B cell (primary cell): ENCODE data around the gene MGMT. TPM values are rescaled to one million over a fixed set of nuclear protein-coding genes. Genes with fewer than 3 reads are reported as not detected.

Source experiments
- ATAC-seq: fragments of 200-7000 bp; cut with Tn5 transposase; one replicate; pipeline ENCODE4 v1.10.0; 2021; ENCODE audit warnings: low read depth, mild to moderate bottlenecking, moderate number of reproducible peaks, moderate library complexity
- CTCF ChIA-PET: fragments of 350-600 bp; sonication (Branson Sonifier 250); formaldehyde crosslinking; loops from one replicate; lab custom pipeline; 2021; ENCODE audit warnings: antibody characterized with exemption, inconsistent platforms; lab: Charles Lee
- POLR2A ChIA-PET: fragments of 350-600 bp; sonication (Branson Sonifier 250); formaldehyde crosslinking; loops from one replicate; lab custom pipeline; 2021; ENCODE audit warnings: antibody characterized with exemption; lab: Charles Lee
- DNase-seq: peaks from one replicate; pipeline ENCODE4 v3.0.0; 2013
- H2AFZ ChIP-seq: 2 replicates; pipeline ENCODE4 v1.6.1; 2012; ENCODE audit warnings: mild to moderate bottlenecking, low read depth, low read length; ENCODE audit not compliant: insufficient read depth, poor library complexity, severe bottlenecking
- H3K27ac ChIP-seq, 2 donors: 1 replicate in 1 of 2; 2 replicates in 1 of 2; pipeline ENCODE4 v1.5.1; 2012 to 2013; ENCODE audit warnings: low read length in 2 of 2, mild to moderate bottlenecking in 2 of 2, moderate library complexity in 1 of 2
- H3K27me3 ChIP-seq, 4 experiments: fragments of 200-600 bp in 1 of 4; sonication (generic) in 1 of 4; replicated peaks in 1 of 4; 1 replicate in 2 of 4; 2 replicates in 2 of 4; pipeline versions ENCODE4 v1.6.1 to v1.7.0; 2013 to 2016; ENCODE audit warnings: low read length in 3 of 4, mild to moderate bottlenecking in 2 of 4, mixed read lengths in 1 of 4, moderate library complexity in 1 of 4; ENCODE audit not compliant: insufficient read depth in 4 of 4, control insufficient read depth in 3 of 4; ENCODE audit errors: control extremely low read depth in 1 of 4
- H3K36me3 ChIP-seq, 2 experiments: replicated peaks in 1 of 2; 1 replicate in 1 of 2; 2 replicates in 1 of 2; pipeline versions ENCODE4 v1.6.1 to v1.7.1; 2013; ENCODE audit warnings: low read length in 1 of 2; ENCODE audit not compliant: insufficient read depth in 2 of 2, control insufficient read depth in 1 of 2; ENCODE audit errors: control extremely low read depth in 1 of 2, extremely low read depth in 1 of 2
- H3K4me1 ChIP-seq, 2 donors: fragments of 200-600 bp in 1 of 2; sonication (generic) in 1 of 2; 1 replicate in 1 of 2; 2 replicates in 1 of 2; pipeline versions ENCODE4 v1.5.1 to v1.6.1; 2013 to 2017; ENCODE audit warnings: low read length in 2 of 2; ENCODE audit not compliant: control insufficient read depth in 2 of 2, insufficient read depth in 2 of 2
- H3K4me2 ChIP-seq: replicated peaks from 2 replicates; pipeline ENCODE3; 2012; ENCODE audit warnings: mild to moderate bottlenecking, low read depth, low read length; ENCODE audit not compliant: poor library complexity, severe bottlenecking
- H3K4me3 ChIP-seq, 5 experiments: fragments of 200-600 bp in 1 of 5; sonication (generic) in 1 of 5; 1 replicate in 3 of 5; 2 replicates in 2 of 5; pipeline versions ENCODE4 v1.5.1 to v1.7.0; 2011 to 2016; ENCODE audit warnings: low read length in 4 of 5, mild to moderate bottlenecking in 4 of 5, low read depth in 2 of 5, control low read depth in 1 of 5, moderate library complexity in 1 of 5; ENCODE audit not compliant: insufficient read depth in 1 of 5; ENCODE audit errors: control extremely low read depth in 1 of 5, extremely low read depth in 1 of 5
- H3K79me2 ChIP-seq: fragments of 200-600 bp; sonication (generic); one replicate; pipeline ENCODE4 v1.6.0; 2016; ENCODE audit warnings: low read length; ENCODE audit not compliant: control insufficient read depth, insufficient read depth
- H3K9ac ChIP-seq: fragments of 200-600 bp; sonication (generic); 2 replicates; pipeline ENCODE4 v1.6.1; 2017; ENCODE audit warnings: mild to moderate bottlenecking, low read length, moderate library complexity
- H3K9me3 ChIP-seq, 3 donors: one replicate each; pipeline versions ENCODE4 v1.6.1 to v1.7.1; 2013; ENCODE audit warnings: low read length in 2 of 3; ENCODE audit not compliant: control insufficient read depth in 2 of 3, insufficient read depth in 1 of 3; ENCODE audit errors: control extremely low read depth in 1 of 3
- H4K20me1 ChIP-seq: 2 replicates; pipeline ENCODE4 v1.6.0; 2012; ENCODE audit warnings: mild to moderate bottlenecking, low read length; ENCODE audit not compliant: insufficient read depth, control insufficient read depth, poor library complexity, severe bottlenecking
- H3K27ac Mint-ChIP-seq: one replicate; pipeline ENCODE4 v1.8.0; 2021; ENCODE audit warnings: mixed read lengths
- H3K27me3 Mint-ChIP-seq: one replicate; pipeline ENCODE4 v1.8.0; 2021; ENCODE audit warnings: mixed read lengths
- H3K4me1 Mint-ChIP-seq: one replicate; pipeline ENCODE4 v1.8.0; 2021; ENCODE audit warnings: mixed read lengths
- H3K4me3 Mint-ChIP-seq: one replicate; pipeline ENCODE4 v1.8.0; 2021; ENCODE audit warnings: mixed read lengths
- H3K9me3 Mint-ChIP-seq: one replicate; pipeline ENCODE4 v1.8.0; 2022; ENCODE audit warnings: mixed read lengths; ENCODE audit not compliant: insufficient read depth
- CTCF ChIP-seq: fragments of 200-600 bp; IDR thresholded peaks from one replicate; pipeline ENCODE4 v1.8.0; 2022; ENCODE audit warnings: antibody characterized with exemption, mild to moderate bottlenecking
- EZH2 ChIP-seq: IDR thresholded peaks from 2 replicates; pipeline ENCODE4 v1.6.1; 2012; ENCODE audit warnings: borderline replicate concordance, low read depth, mild to moderate bottlenecking, moderate library complexity, low read length; ENCODE audit not compliant: insufficient read depth, poor library complexity, severe bottlenecking
- WGBS: methylation state at CpG from one replicate; pipeline ENCODE4 v1.1.5; 2013; ENCODE audit warnings: missing lambda C conversion rate; ENCODE audit not compliant: insufficient coverage; 5-methylcytosine and 5-hydroxymethylcytosine counted together
- intact Hi-C: fragments of 100-400 bp; cut with micrococcal nuclease; formaldehyde crosslinking; loops from one replicate; pipeline ENCODE4 v1.10.0; 2022
- polyA plus RNA-seq: library from polyadenylated mRNA; depleted of rRNA; stranded (reverse); fragments of >200 nt; gene quantifications from 2 replicates; pipeline ENCODE4 v1.2.3, GENCODE V29; 2012
- total RNA-seq, 2 donors: library from RNA; stranded (reverse); fragments of 120-200 nt in 1 of 2; gene quantifications; 1 replicate in 1 of 2; 2 replicates in 1 of 2; pipeline versions ENCODE4 v1.2.3 to v1.2.4, GENCODE V29; 2013 to 2022

Gene MGMT
- total and polyA plus RNA-seq, 2 donors (not counting 1 experiment from before 2014, with no cell fraction given): 16.6 to 87.7 TPM

GRCh38 chr10:129815898-129816655, 349.0 kb downstream of the MGMT start:
- ChIA-PET POLR2A (no interaction called here), CTCF (no interaction called here)
- H3K9ac ChIP-seq: no peak overlapping the region
- DNase-seq: no peak
- no peak overlapping the region for H2AFZ ChIP-seq
- Mint-ChIP-seq H3K27ac (no peak overlapping the region), H3K4me3 (no peak overlapping the region), H3K27me3 (peaks cover 7% of the 10 kb centered on the region), H3K9me3 (peaks cover 2% of the 10 kb centered on the region), H3K4me1 (no peaks in the 10 kb centered on the region)
- intact Hi-C loops: no loop called here
- H3K9me3 ChIP-seq: peaks cover 0 to 24% (median 0%) of the 10 kb centered on the region in 3 donors
- WGBS: 92% methylated on average over 17 of the region's 17 CpGs
- H3K4me2 ChIP-seq: no peak overlapping the region
- no peaks in the 10 kb centered on the region for H3K36me3 ChIP-seq
- no peaks in the 10 kb centered on the region for H3K4me1 ChIP-seq
- H3K27ac ChIP-seq: no peak overlapping the region
- H3K4me3 ChIP-seq: no peak overlapping the region
- TF ChIP-seq CTCF (no peak), EZH2 (no peak)
- H3K79me2 ChIP-seq: no peaks in the 10 kb centered on the region
- H4K20me1 ChIP-seq: no peaks in the 10 kb centered on the region
- H3K27me3 ChIP-seq: no peaks in the 10 kb centered on the region
- no peak for ATAC-seq

DNA sequence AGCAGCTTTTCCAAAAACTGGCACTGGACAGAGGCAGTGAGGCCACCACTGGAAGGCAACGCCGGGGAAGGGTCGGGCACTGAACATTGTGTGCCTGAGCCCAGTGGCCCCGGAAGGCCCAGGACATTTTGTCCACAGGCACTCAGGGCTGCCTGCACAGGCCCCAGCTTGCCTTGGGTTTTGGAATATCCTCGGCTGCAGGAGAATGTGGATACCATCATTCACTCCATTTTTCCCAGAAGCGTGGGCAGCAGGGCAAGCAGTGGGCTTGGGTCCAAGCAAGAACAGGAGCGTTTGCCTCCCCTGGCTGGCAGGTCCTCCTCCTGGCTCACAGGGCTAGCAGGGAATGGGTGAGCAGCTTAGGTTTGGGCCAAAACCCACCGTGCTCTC, 349.6 kb downstream of the MGMT start:
- Histone ChIP-seq H3K4me1 (no peaks in the 10 kb centered on the region), H3K79me2 (no peaks in the 10 kb centered on the region), H3K9ac (no peak overlapping the region), H2AFZ (no peak overlapping the region), H3K27ac (no peak overlapping the region), H3K9me3 (peaks cover 0 to 24% (median 0%) of the 10 kb centered on the region in 3 donors), H3K27me3 (no peaks in the 10 kb centered on the region), H3K4me3 (no peak overlapping the region), H4K20me1 (no peaks in the 10 kb centered on the region), H3K36me3 (no peaks in the 10 kb centered on the region), H3K4me2 (no peak overlapping the region)
- Mint-ChIP-seq H3K9me3 (peaks cover 2% of the 10 kb centered on the region), H3K4me1 (no peaks in the 10 kb centered on the region), H3K27me3 (peaks cover 7% of the 10 kb centered on the region), H3K27ac (no peak overlapping the region), H3K4me3 (no peak overlapping the region)
- no peak for ATAC-seq
- DNase-seq: no peak
- ChIA-PET POLR2A (no interaction called here), CTCF (no interaction called here)
- WGBS: 97% methylated on average over 6 of the region's 8 CpGs
- TF ChIP-seq CTCF (no peak), EZH2 (no peak)
- intact Hi-C loops: no loop called here
